Epithelial cell of prostate (primary cell): ENCODE data around the gene GFI1B.
"Not testable (repeated sequence)": the region's sequence is repeated elsewhere in the genome, so short reads cannot be mapped to it uniquely, and the experiment has no call there.

Experiments used
- DNase-seq: peaks from one replicate; pipeline ENCODE4 v3.0.0-alpha.2; 2011; ENCODE audit warnings: low read depth, low spot score
- H3K27ac ChIP-seq: fragments of 450-650 bp; 2 replicates; pipeline ENCODE4 v1.5.1; 2017; ENCODE audit warnings: mild to moderate bottlenecking

Gene GFI1B

DNA sequence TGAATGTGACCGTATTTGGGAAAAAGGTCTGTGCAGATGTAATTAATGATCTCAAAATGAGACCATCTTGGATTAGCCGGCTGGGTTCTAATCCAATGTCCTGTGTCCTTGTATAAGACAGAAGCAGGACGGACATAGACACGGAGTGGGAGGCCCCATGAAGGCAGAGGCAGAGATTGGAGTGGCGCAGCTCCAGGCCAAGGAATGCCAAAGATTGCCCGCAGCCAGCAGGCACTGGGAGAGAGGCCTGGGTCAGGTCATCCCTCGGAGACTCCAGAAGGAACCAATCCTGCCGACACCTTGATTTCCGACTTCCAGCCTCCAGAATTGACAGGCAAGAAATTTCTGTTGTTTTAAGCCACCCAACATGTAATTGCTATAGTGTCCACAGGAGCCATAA, 13.0 kb upstream of the GFI1B start:
- no peak for DNase-seq
- no peak overlapping the region for H3K27ac ChIP-seq

DNA sequence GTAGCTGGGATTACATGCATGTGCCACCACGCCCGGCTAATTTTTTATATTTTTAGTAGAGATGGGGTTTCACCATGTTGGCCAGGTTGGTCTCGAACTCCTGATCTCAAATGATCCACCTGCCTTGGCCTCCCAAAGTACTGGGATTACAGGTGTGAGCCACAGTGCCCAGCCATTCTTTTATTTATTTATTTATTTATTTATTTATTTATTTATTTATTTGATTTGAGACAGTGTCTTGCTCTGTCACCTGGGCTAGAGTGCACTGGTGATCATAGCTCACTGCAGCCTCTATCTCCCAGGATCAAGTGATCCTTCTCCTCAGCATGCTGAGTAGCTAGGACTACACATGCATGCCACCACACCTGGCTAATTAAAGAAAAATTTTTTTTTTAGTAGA, 10.6 kb upstream of the GFI1B start:
- not testable (repeated sequence) for H3K27ac ChIP-seq, DNase-seq

DNA sequence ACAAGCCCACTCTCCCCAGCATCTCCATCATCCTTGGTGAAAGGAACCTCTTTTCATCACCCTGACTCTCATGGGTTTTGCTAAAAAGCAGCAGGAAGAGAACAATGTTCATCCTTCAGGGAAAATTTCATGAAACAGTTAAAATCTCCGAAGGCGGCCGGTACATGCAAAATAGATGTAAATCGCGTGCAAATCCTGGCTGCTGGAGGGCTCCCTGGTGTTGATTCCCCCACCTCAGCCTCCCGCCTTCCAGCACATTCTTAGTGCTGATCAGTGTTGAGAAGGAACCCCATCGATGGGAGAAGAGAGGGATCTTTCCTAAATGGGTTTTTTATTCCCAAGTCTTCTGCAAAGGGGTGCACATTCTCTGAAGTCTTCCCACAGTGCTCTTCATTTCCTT, 8.7 kb upstream of the GFI1B start:
- no peak overlapping the region for H3K27ac ChIP-seq
- DNase-seq: no peak

DNA sequence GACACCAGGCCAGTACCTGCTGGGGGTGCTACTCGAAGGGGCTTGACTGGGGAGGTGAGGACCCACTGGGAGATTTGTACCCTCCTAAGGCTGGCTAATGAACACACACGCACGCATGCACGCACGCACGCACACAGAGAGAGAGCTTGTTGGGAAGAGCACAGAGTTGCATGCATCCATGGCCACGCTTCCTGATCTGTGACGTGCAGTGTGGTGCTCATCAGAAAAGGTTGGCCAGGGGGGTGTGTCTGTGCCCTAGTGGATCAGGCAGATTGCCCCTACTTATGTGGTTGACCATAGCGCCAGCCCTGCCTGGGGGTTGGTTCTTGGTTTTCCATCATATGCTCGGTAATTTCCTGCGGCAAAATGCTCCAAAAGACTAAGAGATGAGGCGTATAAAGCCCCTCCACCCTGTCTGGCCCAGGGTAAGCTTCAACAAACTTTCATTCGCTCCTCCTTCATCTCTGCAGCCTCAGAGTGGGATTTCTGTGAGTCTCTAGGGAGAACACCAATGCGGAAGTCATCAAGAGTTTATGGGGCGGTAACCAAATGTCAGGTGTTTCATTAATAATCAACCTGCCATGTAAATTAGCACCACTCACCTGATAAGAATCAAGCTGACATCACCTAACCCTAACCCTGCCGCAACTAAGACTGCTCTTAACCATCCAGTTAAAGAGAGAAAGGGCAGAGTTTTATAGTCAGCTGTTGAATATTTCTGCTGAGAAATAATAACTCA, 8.0 kb upstream of the GFI1B start:
- DNase-seq: no peak
- no peak overlapping the region for H3K27ac ChIP-seq

DNA sequence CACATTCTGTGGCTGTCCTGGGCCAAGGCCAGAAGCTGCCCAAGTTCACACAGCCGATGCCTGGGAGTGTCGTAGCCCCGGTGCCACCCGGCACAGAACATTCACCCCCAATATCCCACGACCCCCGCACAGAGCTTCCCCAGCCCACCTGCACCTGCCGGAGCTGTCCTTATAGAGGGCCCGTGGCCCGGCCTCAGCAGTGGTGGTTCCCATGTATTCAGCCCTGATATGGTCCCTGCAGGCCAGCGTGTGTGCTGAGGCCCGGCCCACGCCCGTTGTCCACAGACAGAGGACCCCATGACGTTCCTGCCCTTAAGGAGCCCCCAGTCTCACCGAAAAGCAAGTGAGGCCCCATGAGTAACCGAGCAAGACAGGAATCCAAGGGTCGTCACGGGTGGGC, 5.3 kb upstream of the GFI1B start:
- H3K27ac ChIP-seq: no peak overlapping the region
- DNase-seq: no peak

DNA sequence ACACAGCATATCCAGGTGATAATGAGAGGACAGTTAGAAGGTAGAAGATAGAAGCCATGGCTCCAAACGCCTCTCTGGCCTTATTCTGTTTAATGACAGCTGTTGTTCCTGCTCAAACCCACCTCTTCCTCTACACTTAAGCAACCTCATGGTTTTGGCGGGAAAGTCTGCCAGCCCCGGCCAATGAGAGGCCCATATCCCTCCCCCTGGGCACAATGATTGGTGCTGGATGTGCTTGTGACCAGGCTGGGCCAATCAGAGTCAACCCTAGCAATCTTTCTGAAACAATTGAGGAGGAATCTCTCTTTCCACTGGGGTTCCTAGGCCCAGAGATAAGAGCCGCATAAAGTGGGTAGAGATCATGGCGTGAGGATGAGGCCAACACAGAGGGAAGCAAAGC, 4.8 kb upstream of the GFI1B start:
- DNase-seq: no peak

DNA sequence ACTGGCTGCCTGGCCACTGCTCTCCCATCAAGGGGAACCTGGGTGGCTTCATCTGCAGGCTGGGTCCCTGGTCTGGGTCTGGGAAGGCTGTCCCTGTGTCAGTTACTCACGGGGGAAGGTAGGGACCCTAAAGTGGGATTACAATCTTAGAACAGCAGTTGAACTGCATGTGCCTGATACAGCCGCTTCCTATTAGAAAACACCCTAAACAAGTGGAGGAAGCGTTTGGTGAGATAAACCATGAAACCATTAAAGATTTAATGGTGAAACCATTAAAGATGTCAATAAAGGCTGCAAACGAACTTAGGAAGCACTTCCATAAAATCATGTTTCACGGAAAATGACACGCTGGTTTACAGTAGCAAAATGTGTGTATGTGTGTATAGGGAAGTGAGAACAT, 2.5 kb upstream of the GFI1B start:
- no peak overlapping the region for H3K27ac ChIP-seq
- DNase-seq: no peak

More for the DNA sequence above, 4.8 kb upstream of the GFI1B start:
- H3K27ac ChIP-seq: no peak overlapping the region

DNA sequence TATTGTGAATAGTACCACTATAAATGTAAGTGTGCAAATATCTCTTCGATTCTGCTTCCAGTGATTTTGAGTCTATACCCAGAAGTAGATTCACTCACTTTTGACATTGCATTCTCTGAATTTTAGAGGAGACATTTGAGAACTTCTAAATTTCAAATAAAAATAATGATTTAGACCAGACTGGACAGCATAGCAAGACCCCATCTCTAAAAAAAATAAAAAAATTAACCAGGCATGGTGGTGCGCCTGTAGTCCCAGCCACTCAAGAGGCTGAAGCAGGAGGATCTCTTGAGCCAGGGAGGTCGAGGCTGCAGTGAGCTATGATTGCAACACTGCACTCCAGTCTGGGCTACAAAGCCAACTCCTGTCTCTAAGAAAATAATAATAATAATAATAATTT, 1.9 kb upstream of the GFI1B start:
- no peak for DNase-seq
- H3K27ac ChIP-seq: no peak overlapping the region

DNA sequence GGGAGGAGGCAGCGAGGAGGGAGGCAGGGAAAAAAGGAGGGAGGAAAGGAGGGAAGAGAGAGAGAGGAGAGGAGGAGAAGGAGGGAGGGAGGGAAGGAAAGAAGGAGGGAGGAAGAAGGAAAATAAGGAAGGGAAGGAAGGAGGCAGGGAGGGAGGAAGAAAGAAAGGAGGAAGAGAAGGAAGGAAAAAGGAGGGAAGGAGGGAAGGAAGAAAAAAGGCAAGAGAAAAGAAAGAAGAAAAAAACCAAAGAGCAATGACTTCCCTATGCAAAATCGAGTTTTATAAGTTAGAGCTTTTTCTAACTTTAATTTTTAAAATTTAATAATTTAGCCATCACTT, 413 bp upstream of the GFI1B start:
- no peak overlapping the region for H3K27ac ChIP-seq
- no peak for DNase-seq

DNA sequence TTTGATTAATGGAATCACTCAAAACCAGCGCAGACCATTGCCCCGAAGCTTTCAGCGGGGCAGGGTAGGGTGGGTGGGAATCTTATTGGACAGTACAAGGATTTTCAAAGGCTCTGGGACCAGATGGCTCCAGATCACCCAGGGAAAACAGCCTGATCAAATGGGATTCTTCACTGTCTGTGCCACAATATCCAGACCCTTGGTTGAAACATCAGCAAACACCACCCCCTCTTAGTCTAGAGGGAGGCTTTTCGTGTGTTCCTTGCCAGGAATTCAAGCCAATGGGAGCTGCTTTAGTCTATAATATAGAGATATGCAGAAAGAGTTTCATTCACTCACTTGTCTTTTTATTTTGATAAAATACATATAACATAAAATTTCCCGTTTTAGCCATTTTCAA, 1.7 kb downstream of the GFI1B start:
- no peak for DNase-seq
- H3K27ac ChIP-seq: no peak overlapping the region

DNA sequence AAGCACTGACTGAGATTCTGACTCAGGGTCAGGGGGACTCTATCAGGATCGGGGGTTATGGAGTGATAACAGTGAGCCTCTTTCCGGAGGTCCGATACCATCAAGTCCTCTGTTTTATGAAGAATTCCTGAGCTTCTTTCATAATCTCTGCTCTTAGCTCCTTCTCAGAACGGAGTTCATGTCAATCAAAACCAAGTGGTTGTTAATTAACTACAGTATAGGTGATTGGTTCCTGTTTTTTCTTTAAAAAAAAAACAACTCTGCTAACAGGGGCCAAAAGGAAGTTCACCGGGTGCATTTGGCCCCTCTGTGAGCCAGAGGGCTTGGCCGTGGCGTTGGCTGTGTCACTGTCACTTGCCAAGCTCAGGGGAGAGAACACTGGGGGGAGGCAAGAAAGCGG, 4.0 kb downstream of the GFI1B start:
- DNase-seq: no peak
- H3K27ac ChIP-seq: no peak overlapping the region

DNA sequence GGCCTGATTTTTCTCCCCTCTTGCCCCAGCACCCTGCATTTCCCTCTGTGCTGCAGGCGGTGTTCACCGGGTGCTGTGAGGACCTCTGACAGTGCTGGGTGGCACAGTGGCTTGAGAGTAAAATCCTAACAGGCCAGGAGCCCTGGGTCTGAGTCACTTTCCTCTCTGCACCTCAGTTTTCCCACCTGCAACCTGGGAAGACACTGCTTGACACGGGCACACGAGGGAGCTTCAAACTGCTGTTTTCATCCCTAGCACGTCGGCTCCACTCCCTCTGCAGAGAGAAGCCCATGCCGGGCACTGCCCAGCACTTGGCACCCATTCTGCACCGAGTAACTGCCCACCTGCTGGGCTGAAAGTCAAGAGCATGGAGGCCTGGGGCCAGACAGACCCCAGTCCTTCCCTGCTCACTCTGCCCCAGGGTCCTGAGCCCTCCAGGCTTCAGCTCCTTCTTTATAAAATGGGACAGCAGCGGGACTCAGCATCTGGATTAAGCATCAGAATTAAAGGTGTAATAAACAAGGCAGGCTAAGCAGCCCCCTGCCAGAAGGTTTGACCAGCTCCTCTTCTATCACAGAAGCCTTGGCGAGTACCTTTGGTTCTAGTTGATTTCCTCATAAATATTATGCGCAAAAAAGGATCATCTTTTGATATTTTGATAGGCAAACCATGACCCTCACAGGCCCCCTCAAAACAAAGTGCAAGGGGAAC, 5.2 kb downstream of the GFI1B start:
- no peak overlapping the region for H3K27ac ChIP-seq
- no peak for DNase-seq

DNA sequence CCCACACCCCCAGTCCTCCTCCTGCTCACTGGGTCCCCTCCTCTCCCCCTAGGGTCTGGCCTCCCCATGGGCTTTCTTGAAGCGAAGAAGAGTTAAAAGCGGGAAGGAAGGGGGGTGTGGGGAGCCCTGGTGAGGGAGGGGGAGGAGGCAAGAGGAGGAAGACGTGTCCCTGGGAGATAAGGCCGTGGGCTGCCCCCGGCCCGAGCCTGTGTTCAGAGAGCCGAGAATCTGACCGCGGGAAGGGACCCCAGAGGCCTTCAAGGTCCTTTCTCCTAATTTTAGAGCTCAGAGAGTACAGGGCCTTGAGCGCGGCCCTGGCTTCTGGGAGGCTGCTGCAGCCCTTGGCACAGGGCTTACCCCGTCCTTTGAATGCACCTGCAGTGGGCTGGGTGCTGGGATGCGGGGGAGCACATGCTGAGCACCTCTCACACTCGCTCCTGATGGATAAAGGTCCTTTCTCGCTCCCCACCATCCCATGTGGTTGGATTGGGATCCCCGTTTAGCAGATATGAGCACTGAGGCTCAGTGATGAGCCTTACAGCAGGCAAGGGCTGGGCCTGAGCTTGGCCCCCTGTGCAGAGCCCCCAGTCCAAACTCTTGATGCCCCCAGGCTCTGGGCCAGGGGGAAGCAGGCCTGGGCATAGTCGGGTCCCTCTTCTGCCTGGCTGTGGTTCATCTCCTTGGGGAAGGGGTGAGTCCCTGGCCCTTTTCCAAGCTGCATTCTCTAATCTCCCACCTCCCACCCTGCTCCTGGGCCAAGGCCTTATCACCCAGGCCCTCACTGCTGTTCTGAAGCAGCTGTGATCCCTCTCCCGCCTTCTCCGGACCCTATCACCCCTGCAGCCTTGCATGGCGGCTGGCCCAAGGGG, 5.9 kb downstream of the GFI1B start:
- no peak for DNase-seq
- no peak overlapping the region for H3K27ac ChIP-seq

DNA sequence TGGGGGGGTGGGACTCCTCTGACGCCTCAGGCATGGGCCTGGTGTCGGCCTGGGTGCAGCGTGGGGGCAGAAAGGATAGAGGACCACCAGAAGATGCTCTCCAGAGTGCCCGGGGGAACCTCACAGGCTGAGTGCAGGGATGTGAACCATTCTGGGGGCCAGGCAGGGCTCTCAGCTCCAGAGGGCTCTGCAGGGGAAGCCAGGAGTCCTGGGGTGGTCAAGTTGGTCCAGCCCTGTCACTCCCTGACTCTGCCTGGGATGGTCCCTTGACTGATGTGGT, 6.5 kb downstream of the GFI1B start:
- H3K27ac ChIP-seq: no peak overlapping the region
- no peak for DNase-seq

DNA sequence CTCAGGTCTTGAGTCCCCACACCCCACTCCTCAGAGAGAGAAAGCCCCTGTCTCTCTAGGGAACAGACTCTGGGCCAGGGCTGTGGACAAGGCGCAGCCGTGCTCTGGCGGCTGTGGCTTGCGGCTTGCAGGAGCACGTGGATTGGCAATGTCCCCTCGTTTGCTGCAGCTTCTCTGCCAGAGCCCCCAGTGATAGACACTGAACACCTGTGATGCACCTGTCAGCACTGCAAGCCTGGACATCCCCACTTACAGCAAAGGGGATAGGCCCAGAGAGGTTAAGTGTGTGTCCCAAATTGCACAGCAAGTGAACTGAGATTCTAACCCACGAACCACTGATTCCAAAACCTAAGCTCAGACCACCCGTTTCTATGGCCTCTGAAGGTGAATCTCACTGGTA, 7.0 kb downstream of the GFI1B start:
- DNase-seq: no peak
- no peak overlapping the region for H3K27ac ChIP-seq

DNA sequence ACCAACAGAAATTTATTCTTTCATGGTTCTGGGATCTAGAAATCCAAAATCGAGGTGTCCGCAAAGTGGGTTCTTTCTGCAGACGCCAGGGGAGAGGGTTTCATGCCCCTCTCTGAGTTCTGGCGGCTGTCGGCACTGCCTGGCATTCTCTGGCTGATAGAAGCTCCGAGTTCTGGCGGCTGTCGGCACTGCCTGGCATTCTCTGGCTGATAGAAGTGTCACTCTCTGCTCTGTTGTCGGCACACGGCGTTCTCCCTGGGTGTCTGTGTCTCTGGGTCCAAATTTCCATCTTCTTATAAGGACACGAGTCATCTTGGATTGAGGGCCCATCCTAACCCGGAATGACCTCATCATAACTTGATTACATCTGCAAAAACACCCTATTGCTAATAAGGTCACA, 7.6 kb downstream of the GFI1B start:
- DNase-seq: no peak
- H3K27ac ChIP-seq: no peak overlapping the region

DNA sequence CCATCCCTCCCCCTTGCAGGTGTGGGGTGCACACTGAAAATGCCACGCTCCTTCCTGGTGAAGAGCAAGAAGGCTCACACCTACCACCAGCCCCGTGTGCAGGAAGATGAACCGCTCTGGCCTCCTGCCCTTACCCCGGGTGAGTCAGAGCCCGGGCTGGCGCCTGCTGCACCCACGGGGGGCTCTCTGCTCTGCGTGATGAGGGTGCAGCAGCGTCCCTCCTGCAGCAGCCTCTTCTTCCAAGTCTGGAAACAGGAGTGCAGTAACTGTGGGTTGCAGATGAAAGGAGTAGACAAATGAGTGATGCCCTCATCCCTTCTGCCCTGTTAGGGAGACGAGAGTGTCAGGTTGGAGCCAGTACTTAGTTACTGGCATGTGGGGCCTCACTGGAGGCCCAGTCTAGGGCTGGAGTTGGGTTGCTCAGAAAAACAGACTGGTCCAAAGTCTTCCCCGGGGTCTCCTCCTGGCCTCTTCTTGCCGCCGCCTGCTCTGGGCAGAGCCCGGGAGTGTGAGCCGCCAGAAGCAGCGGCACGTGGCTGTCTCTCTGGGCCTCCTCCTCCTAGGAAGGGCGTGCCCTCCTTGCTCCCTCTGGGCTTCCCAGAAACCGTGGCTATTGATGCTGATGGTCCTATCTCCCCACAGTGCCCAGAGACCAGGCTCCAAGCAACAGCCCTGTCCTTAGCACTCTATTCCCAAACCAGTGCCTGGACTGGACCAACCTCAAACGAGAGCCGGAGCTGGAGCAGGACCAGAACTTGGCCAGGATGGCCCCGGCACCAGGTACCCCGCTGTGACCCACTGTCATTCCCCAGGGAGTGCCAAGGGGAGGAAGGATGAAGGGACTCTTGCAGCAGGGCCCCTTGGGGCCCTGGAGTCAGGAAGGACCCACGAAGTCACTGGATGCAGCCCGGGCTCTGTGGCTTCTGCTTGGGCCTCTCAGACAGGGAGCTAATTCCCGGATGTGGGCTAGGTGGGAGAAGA, 8.4 kb downstream of the GFI1B start:
- no peak for DNase-seq
- H3K27ac ChIP-seq: no peak overlapping the region

DNA sequence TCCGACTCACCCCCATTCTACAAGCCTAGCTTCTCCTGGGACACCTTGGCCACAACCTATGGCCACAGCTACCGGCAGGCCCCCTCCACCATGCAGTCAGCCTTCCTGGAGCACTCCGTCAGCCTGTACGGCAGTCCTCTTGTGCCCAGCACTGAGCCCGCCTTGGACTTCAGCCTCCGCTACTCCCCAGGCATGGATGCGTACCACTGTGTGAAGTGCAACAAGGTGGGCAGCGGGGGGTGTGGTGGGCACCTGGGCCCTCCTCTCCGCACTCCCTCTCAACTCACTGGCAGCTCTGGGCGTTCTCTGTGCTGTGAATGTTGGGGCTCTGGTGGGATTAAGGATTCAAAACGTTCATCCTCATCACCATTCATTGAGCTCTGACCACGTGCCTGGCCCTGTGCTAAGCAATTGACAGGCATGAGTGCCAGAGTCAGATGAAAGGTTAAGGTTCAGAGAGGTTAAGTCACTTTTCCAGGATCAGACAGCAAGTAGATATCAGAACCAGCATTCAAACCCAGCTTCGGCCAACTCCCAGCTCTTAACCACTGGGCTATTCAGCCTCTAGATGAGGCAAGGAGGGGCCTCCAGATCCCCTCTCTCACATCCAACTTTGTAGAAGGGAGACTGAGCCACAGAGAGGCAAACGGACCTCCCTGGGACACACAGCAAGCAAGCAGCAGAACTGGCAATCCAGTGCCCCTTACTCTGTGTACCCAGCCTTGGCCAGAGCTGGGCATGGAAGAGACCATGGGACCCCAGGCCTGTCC, 9.9 kb downstream of the GFI1B start:
- DNase-seq: no peak
- H3K27ac ChIP-seq: no peak overlapping the region

DNA sequence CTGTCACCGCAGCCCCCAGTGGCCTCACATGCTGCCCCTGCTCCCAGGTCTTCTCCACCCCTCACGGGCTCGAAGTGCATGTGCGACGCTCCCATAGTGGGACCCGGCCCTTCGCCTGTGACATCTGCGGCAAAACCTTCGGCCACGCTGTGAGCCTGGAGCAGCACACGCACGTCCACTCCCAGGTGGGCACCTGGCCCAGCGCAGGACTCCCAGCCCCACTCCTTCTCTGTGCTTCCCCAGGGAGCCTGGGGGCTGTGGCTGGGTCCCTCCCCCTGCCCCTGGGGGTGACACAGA, 10.5 kb downstream of the GFI1B start:
- no peak for DNase-seq
- H3K27ac ChIP-seq: no peak overlapping the region
